DLD1 (cell line): ENCODE data around the gene CSN3.
"Not testable (repeated sequence)": the region's sequence is repeated elsewhere in the genome, so short reads cannot be mapped to it uniquely, and the experiment has no call there.

Source experiments
- in situ Hi-C: cut with HindIII; loops from 2 replicates; pipeline ENCODE4 v1.10.0; 2017; ENCODE audit warnings: low sequenced_read_pairs

Gene CSN3, protein sequence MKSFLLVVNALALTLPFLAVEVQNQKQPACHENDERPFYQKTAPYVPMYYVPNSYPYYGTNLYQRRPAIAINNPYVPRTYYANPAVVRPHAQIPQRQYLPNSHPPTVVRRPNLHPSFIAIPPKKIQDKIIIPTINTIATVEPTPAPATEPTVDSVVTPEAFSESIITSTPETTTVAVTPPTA

DNA sequence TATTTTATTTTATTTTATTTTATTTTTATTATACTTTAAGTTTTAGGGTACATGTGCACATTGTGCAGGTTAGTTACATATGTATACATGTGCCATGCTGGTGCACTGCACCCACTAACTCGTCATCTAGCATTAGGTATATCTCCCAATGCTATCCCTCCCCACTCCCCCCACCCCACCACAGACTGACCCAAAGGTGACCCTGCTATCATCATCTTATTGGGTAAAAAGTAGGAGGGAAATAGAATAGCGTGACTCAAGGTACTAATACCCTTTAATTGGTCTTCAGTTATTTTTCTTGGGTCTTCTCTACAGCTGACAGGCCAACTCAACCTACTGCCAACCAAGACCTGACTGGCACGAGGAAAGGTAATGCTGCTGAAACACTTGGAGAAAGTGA is at the start of gene CSN3:
Gene CSN3 (plus strand): TSS at position 301 of the 400 bp plus-strand sequence. CDS start 2,223 bp downstream, outside the sequence.
- in situ Hi-C loops: not testable (repeated sequence)

DNA sequence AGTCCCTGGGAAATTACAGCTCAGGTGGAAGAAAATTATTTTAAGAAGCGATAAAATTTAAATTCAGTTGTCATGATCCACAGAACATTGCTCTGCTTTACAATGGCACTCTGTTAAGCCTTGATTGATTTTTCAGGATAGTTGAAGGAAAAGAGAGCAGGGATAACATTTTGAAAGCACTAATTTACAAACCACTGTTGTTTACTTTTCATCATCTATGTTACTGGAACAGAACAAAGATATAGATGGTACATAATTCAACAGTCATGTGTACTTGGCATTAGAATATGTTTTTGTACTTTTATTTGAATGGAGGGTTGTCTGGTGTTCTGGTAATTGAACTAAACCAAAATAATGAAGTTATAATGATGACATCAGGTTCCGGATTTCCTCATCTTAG is 49.5 kb upstream of the CSN3 start:
- in situ Hi-C loops: no loop called here

DNA sequence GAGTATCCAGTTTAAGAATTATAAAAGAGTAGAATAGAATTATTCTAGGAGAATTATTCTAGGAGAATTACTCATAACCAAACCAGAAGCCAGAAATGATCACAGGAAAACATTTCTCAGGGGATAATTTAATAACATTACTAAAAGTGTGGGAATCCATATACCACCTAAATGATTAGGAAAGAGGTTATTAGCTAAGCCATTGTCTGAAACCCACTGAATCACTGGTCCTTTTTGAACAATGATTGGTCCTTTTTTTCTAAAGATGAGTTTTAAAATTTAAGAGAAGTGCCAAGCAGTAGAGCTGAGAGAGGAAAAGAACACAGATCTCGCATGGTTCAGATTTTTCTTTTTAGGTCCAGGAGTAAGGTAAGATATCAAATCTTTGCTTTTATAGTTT is 47.0 kb upstream of the CSN3 start, which contains the start of gene ODAM:
Gene ODAM (plus strand): TSS at position 301 of the 400 bp plus-strand sequence. CDS start 819 bp downstream, outside the sequence.
- in situ Hi-C loops: no loop called here

DNA sequence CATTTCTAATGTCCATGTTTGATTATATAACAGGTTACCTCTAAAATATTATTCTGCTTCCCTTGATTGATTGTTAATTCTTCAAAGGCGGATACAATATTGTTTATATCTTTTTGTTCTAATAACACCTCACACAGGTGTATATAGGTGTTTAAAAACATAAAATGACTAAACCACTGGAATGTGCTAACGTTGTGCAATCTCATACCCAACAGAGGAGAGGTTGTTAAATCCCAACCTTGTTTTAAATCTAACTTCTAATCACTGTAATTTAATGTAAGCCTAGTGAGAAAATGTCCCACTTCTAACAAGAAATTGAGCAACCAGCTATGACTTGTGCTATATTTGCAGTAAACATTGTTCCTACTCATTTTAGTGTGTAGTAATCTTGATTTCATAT is 45.5 kb upstream of the CSN3 start:
- in situ Hi-C loops: no loop called here

DNA sequence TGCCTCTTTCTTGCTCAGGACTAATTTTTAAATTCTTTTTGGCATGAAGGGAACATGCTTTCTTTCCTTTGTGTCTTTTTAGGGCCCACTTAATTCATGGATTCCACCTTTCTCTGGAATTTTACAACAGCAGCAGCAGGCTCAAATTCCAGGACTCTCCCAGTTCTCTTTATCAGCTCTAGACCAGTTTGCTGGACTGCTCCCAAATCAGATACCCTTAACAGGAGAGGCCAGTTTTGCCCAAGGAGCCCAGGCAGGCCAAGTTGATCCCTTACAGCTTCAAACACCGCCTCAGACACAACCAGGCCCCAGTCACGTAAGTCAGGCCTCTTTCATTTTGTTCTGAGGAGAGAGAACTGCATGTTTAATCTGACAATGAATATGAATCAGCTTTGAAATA is 44.6 kb upstream of the CSN3 start:
- in situ Hi-C loops: no loop called here

DNA sequence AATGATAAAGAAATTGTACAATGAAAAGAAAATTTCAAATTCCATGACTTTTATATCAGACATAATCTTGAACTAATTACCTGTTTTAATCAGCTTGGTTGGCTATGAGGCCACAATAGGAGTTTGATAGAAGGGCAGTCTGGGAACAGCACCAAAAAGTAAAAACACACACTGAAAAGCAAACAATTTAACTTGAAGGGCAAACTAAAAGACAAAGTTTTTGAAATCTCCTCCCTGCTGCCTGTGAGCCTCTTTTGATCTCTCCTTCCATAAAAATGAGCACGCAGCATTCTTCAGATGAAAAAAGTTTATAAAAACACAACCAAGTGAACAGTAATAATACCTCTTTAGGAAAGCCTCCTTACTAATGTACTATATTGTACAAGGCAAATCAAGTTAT is 38.8 kb upstream of the CSN3 start:
- in situ Hi-C loops: no loop called here

DNA sequence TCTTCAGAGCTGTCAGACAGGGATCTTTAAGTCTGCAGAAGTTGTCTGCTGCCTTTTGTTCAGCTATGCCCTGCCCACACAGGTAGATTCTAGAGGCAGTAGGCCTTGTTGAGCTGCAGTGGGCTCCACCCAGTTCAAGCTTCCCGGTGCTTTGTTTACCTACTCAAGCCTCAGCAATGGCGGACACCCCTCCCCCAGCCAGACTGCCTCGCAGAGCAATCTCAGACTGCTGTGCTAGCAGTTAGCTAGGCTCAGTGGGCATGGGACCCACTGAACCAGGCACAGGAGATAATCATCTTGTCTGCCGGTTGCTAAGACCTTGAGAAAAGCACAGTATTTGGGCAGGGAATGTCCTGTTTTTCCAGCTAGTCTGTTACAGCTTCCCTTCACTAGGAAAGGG is 29.6 kb upstream of the CSN3 start:
- in situ Hi-C loops: not testable (repeated sequence)

DNA sequence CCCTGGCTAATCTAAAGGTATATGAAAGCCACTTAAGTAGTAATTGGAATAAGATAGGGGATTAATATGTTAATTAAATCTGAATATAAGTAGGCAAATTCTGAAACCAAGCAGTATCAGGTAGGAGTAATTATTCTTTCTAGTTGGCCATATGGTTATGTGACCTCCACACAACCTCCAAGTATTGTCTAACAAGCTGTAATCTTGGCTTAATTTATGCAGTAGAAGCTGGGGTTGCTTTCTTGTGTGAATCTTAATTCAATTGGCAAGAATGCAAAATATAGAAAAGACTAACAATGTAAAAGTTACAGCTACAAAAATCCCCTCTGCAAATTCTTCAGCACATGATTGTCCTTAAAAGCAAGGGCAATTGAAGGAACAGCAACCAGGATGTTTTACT is 26.3 kb upstream of the CSN3 start:
- in situ Hi-C loops: not testable (repeated sequence)

DNA sequence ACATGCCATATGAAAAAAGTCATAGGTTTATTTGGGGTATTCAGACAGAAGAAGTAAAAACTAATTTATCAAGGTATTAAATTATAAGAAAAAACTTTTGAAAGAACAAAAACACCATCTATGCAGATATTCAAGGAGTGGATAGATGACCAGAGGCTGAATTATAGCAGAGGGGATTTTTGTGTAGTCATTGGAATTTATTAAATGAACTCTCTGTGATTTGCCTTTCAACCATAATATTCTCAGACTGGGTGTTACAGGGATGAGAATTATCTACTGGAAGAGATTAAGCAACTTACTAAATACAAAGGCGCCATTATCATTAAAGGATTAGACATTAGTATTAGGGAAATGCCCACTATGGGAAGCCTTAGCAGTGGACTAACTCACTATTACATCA is 25.8 kb upstream of the CSN3 start:
- in situ Hi-C loops: not testable (repeated sequence)

DNA sequence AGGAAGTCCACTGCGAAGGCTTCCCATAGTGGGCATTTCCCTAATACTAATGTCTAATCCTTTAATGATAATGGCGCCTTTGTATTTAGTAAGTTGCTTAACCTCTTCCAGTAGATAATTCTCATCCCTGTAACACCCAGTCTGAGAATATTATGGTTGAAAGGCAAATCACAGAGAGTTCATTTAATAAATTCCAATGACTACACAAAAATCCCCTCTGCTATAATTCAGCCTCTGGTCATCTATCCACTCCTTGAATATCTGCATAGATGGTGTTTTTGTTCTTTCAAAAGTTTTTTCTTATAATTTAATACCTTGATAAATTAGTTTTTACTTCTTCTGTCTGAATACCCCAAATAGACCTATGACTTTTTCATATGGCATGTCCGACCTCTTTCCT is 21.0 kb upstream of the CSN3 start:
- in situ Hi-C loops: not testable (repeated sequence)

DNA sequence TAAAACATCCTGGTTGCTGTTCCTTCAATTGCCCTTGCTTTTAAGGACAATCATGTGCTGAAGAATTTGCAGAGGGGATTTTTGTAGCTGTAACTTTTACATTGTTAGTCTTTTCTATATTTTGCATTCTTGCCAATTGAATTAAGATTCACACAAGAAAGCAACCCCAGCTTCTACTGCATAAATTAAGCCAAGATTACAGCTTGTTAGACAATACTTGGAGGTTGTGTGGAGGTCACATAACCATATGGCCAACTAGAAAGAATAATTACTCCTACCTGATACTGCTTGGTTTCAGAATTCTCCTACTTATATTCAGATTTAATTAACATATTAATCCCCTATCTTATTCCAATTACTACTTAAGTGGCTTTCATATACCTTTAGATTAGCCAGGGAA is 20.6 kb upstream of the CSN3 start:
- in situ Hi-C loops: not testable (repeated sequence)

DNA sequence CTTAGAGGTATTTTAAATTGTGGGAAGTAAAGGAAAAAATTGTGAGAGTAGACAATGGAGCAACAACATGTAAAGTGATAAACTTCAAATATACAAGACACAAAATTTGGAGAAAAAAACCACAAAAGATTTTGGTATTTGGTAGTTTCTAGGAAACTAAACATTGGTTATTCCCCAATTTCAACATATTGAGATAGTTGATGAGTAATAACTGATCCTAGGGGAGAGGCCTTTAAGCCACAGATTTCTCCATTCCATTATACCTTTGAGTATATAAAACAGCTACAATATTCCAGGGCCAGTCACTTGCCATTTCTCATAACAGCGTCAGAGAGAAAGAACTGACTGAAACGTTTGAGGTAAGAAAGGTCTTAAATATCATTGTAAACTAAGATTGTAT is 16.6 kb upstream of the CSN3 start, which contains the start of gene FDCSP:
Gene FDCSP (plus strand): TSS at position 301 of the 400 bp plus-strand sequence. CDS start 5,071 bp downstream, outside the sequence.
- in situ Hi-C loops: no loop called here

DNA sequence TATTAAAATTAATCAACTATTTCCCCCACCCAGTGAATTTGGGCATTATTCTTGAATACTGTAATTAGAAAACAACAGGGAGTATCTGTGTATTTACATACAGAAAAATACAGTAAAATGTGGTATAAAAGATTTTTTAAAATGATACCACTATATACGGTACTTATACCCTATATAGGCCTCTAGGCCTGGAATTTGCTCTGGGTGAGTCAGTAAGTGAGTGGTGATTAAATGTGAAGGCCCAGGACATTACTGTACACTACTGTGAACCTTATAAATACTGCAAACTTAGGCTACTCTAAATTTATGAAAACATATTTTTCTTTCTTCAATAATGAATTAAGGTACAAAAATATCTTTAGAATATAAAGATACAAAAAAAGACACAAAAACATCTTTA is 6.3 kb upstream of the CSN3 start:
- in situ Hi-C loops: no loop called here

DNA sequence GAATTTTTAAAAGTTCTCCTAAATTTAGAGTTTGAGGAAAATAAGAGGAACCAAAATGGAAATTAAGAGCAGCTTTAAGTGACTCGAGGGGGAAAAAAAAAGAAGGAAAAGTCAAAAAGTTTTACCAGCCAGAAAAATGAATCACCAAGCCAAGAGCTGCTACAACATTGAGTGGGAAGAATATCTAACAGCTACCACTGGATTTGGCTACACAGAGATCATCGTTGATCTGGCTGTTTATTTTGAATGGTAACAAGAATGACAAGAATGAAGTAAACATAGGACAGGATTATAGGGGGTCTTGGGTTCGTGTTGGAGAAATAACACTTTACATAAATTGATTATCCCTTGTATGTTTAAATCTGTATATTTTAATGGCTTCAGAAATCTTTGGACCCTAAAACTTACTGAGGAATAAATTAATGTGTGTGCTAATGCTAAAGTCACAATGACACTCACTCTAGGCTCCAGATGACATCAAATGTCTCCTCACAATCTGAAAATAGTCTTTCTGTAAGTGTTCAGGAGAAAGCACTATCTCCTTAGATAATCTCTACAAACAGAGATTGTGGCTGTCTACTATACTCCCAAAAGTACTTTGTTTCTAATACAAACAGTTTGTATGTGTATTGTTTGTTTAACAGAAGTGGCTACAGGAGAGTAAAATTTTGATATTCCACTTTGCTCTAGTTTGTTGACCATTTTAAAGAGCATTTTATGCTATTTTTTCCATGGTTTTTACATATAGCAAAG is 3.1 kb upstream of the CSN3 start:
- in situ Hi-C loops: no loop called here

DNA sequence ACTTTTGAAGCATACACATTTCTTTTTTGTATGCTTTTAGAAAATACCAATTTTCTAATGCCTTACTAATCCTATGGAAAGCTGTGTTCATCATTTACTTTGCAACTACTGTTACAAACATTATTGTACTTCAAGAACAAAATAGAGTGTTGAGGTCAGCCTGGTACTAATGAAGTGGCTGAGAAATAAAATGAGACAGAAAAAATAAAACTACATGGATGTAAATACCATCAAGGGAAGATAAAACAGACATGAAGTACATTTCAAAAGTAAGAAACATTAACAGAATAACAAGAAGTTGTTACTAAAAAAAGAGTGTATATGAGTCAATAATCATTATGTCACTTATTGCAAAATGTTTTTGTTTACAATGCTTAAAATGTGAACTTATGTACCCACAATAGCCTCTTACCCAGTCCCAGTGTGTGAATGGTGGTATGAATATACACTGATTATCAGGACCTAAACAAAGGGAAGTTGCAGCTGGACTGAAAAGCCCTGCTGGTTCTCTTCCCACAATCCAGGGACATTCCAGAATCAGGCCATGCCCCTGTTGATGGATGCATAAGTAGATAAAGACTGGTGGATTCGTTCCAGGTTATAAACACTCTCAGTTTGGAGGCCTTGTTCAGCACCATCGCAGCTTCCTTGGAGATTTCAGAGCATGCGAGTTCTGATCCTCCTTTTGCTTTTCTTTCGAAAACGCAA is 2.4 kb upstream of the CSN3 start:
- in situ Hi-C loops: no loop called here

DNA sequence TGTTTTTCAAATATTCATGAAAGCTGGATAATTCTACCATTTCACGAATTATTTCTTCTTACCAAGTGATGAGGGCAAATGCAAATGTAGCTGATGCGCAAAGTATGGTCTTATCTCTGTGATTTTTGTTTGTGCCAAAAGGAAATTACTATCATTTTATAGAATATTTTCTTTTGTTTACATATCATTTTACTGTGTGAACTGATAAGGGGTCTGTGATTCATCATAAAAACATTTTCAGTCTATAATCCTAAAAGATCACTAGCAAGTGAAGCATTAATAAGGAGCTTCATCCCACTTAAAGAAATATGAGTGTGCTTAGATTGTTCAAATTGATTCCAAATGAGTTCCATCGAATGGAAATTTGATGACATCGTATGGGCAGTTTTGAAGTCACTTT is 694 bp downstream of the CSN3 start:
- in situ Hi-C loops: no loop called here

DNA sequence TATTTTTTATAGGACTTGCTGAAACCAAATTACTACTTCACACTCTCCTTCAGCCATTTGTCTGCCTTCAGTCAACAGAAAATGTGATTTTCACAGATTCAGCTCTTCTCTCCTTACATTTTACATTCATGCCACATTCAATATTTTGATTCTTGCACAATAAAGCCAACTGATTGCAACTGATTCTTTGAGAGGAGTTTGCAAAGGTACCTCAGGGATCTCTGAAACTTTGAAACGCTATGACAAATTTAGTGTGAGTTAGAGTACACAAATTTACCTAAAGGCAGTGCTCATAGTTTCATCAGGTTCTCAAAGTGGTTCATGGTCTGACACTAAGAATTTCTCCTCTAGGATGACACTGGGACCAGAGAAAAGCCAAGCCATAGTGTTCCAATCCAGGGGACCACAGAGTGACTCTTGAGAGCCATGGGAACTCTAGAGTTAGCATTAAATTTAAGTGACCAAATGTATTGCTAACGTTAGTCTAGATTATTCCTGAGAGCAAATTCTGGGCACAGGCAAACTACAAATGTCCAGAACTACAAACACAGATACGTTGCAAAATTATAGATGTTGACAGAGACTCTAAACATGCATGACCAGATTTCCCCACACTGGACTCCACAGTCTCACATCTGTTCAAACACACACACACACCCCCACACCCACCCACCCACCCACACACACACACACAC is 9.0 kb downstream of the CSN3 start:
- in situ Hi-C loops: no loop called here

DNA sequence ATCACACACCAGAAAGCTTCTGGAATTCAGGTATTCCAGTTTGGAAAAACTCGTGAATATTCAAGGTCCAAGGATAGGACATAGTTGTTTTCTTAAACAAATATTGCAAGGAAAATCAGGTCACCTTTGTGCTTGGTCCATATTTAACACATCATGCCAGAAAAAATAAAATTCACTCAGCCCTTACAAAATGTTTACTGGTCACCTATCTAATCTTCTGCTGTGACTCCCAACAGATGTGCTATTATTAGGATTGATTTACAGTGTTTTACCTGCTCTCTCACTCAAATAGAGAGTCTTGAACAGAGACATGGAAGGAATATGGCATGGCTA is 9.5 kb downstream of the CSN3 start:
- in situ Hi-C loops: no loop called here

DNA sequence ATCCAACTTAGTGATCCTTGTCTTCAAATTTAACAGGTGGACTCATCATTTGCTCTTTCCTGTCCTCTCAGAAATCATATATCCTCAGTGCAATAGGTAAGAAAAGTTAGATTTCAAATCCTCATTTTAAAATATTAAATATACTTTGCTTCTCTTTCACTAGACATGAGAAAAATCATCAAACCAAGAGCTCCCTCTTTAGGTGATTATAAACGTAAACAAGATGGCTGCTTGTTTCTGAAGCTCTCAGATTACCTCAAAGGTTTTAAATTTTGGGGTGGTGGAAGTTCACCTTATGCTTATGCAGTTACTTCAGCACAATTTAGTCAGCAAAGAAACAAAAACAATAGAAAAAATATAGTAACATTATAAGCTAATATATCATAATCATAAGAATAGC is 27.3 kb downstream of the CSN3 start:
- in situ Hi-C loops: no loop called here

DNA sequence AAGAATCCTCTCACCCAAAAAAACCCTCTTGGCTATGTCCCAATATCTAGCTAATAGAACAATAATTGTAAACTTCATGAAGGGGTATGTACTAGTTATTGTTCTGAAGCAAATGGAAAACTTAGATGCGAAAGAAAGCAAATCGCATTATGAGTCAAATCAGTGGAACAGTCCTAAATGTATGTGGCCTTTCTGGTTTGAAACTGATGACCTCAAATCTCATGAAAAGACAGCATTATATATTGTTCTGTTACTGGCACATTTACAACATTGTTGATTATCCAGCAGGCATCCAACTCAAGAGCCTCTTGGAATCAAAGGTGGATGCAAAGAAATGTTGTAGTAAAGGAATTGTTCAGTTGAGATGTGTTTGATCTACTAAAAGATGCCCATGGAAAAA is 34.7 kb downstream of the CSN3 start:
- in situ Hi-C loops: no loop called here

DNA sequence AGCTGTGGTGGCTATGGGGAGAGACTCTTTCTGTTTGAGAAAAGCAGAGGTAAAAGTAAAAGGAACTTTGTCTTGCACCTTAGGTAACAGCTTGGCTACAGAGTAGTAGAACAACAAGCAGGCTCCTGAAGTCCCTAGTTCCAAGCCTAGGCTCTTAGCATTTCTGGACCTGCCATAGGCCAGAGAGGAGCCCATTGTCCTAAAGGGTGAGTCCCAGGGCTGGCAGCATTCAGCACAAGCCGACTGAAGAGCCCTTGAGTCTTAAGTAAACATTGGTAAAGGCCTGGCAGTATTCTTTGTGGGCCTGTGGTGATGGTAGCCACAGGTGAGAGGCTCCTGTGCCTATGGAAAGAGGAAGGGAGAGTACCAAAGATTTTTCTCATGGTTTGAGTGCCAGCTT is 38.2 kb downstream of the CSN3 start:
- in situ Hi-C loops: no loop called here
